GM12873 (cell line): Measurements from ENCODE around the gene FOXP1.

ENCODE experiments used
- CTCF ChIP-seq: IDR thresholded peaks from 2 replicates; pipeline ENCODE4 v1.5.1; 2012; ENCODE audit warnings: low read depth, mild to moderate bottlenecking, moderate library complexity, low read length, control low read depth; ENCODE audit not compliant: insufficient read depth; ENCODE audit errors: missing control alignments

The FOXP1 gene

GRCh38 chr3:70970171-70970570 lies 613.4 kb downstream of the FOXP1 start:
- no peak for TF ChIP-seq CTCF

- no peak for TF ChIP-seq CTCF
Observed at GRCh38 chr3:70963431-70964275, 619.9 kb downstream of the FOXP1 start.

- TF ChIP-seq CTCF: no peak
Observed at GRCh38 chr3:70959506-70960291, 623.8 kb downstream of the FOXP1 start.

GRCh38 chr3:70952033-70952747 lies 631.3 kb downstream of the FOXP1 start:
- TF ChIP-seq CTCF: no peak

- no peak for TF ChIP-seq CTCF
Observed at GRCh38 chr3:70951316-70951715, 632.2 kb downstream of the FOXP1 start.

- TF ChIP-seq CTCF: no peak
Observed at GRCh38 chr3:70947579-70947978, 635.9 kb downstream of the FOXP1 start.

- TF ChIP-seq CTCF: no peak
Observed at GRCh38 chr3:70943886-70944285, 639.6 kb downstream of the FOXP1 start.
